SH-SY5Y (cell line): ENCODE data around the gene ZC3H14.

ENCODE experiments used
- GATA2 ChIP-seq: IDR thresholded peaks from 2 replicates; pipeline ENCODE4 v1.6.1; 2011; ENCODE audit warnings: mild to moderate bottlenecking, low read depth, low read length
- GATA3 ChIP-seq: IDR thresholded peaks from 2 replicates; pipeline ENCODE4 v1.6.1; 2011; ENCODE audit warnings: low read depth, mild to moderate bottlenecking, low read length, moderate library complexity

The ZC3H14 gene

GRCh38 chr14:88667555-88668273 lies 104.9 kb downstream of the ZC3H14 start:
- TF ChIP-seq GATA2: no peak
- TF ChIP-seq GATA3: no peak

DNA sequence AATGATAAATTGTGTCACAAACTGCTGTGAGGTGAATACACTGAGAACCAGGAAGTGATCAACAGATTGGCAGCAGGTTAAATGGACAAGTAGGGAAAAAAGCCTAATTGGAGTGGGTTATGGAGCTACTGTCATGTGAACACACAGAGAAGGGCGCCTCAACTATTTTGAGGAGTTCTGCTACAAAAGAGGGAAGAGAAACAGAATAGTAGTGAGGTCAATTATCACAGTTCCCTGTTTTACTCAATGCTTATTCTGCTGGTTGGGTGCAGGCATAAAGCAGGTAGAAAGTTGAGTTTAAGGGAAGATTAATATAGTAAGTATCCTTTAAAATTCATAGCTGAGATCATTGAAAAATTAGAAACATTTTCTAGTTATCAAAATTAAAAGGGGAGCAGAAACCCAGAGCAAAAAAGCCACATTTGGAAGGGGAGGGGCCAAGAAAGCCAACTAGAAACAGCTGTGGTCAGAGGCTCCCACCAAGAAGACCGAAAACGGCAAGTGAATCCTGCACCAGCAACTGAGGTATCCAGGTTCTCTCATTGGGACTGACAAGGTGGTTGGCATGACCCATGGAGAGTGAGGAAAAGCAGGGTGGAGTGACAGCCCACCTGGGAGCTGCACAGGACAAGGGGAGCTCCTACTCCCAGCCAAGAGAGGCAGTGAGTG lies 105.7 kb downstream of the ZC3H14 start:
- no peak for TF ChIP-seq GATA3
- TF ChIP-seq GATA2: no peak

- TF ChIP-seq GATA3 (no peak), GATA2 (no peak)
These were observed 106.5 kb downstream of the ZC3H14 start for GRCh38 chr14:88669346-88669745.
